Activated CD8-positive, alpha-beta memory T cell treated with anti-CD3 and anti-CD28 coated beads for 1 hour (primary cell): ENCODE data around the gene PTCHD1.

Source experiments
- DNase-seq, 2 donors: peaks; one replicate each; pipeline ENCODE4 v3.0.0-alpha.2; 2020; ENCODE audit warnings: low read depth in 1 of 2; ENCODE audit errors: extremely low read depth in 1 of 2

PTCHD1 gene

DNA sequence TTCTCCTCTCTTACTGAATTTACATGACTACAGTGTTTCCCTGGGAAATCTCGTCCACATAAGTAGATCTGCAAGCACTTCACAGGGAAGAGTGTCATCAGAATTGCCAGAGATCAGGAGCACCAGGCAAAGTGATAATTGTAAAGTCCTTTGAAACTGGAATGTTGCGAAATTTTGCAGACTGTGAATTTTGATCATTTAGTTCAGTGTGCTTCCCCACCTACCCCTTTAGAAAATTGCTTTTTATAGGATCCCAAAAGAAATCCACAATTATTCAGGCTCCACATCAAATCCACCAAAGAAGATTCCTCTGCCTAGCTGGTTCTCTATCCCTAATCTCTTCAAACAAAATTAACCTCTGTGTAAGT lies 10.2 kb downstream of the PTCHD1 start:
- no peak for DNase-seq

DNA sequence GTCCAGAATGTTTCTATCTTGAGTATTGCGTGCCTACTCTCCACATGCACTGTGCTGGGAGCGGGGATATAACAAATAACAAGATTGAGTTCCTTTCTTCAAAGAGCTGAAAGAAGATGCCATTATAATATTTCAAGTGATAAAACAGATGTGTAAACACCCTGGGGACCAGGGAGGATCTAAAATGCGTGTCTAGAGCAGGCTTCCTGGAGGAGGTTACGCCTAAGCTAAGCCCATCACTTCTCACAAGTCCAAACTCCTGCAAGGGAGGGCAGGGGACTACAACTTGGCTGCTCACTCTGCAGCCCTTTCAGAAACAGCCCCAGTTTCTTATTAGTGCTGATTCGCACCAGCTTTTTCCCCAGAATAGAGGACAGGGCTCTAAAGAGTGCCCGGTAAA lies 21.5 kb downstream of the PTCHD1 start:
- no peak for DNase-seq

- no peak for DNase-seq
Observed at GRCh38 chrX:23364416-23364815, 29.8 kb downstream of the PTCHD1 start.

DNA sequence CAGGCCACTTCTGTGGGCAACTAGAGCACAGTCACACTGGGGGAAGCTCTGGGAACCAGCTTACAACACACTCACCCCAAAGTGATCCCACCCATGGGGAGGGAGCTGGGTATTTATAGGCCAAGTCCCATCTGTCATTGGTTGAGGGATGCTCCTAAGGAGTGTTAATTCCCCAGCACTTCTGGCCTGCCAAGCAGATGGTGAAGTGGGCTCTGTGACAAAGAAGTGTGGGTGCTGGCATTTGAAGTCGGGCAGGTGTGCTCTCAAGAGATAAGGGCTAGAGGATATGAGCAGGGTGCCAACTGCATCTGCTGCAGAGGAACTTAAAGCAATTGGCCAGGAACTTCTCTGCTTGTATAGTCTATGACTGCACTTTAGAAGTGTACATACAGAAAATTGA lies 30.9 kb downstream of the PTCHD1 start:
- DNase-seq = no peak

- DNase-seq = no peak
Observed at GRCh38 chrX:23366914-23367313, 32.3 kb downstream of the PTCHD1 start.

- no peak for DNase-seq
Observed at GRCh38 chrX:23369027-23369426, 34.4 kb downstream of the PTCHD1 start.

- DNase-seq = no peak
Observed at GRCh38 chrX:23372220-23372902, 37.7 kb downstream of the PTCHD1 start.

- no peak for DNase-seq
Observed at GRCh38 chrX:23373129-23373804, 38.6 kb downstream of the PTCHD1 start.

GRCh38 chrX:23374291-23374690 lies 39.6 kb downstream of the PTCHD1 start:
- no peak for DNase-seq

- DNase-seq = no peak
Observed at GRCh38 chrX:23376581-23376980, 41.9 kb downstream of the PTCHD1 start.

DNA sequence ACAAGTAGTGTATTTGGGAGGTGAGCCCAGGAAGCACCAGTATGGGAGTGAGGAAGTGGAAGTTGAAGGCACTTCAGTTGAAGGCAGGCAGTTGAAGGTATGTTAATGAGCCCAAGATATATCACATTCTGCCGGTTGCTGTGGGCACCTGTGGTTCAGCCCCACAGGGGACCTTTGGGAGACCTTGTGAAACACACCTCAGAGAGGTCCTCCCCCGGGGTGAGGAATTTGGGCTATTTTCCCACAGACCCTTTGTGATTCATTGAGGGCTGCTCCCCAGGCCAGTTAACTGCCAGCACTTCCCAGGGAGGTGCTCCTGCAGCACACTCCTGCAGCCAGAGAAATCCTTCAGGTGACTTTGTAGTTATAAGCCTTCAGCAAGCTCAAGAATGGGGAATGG lies 45.9 kb downstream of the PTCHD1 start:
- no peak for DNase-seq

GRCh38 chrX:23381099-23382087 lies 46.7 kb downstream of the PTCHD1 start:
- no peak for DNase-seq

DNA sequence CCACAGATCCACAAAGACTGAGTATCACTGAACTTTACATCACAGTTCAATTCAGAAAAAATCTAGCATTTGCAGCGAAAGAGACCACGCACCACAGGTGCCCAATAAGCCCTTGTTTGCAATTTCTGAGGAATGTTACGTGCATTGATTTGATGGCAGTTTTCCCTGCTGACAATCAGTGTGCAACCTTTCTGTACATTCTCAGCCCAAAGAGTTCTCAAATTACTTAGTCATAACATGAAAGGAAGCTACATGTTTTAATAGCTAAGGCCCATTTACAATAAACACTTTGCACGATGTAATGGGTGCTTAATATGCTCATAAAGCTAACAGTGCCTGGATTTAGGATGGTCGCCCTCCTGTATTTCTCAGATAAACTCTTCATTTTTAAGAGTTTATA lies 47.9 kb downstream of the PTCHD1 start:
- DNase-seq = no peak

DNA sequence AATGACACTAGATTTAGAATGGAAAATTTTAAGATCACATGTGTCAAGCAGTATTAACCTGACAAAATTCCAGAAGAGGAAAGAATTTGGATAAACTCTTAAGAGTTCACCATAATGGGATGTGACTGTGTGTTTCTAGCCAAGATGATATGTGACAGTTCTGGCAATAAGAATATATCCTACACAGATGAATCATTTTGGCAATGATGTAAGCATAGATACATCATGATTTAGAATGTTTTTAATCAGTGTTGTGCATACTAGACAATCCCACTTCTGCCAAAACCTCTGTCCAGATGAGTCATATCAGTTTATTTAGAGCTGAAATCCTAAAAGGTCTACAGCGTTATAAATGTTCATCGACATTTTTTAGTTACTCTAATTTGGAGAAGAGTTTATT lies 48.8 kb downstream of the PTCHD1 start:
- no peak for DNase-seq

DNA sequence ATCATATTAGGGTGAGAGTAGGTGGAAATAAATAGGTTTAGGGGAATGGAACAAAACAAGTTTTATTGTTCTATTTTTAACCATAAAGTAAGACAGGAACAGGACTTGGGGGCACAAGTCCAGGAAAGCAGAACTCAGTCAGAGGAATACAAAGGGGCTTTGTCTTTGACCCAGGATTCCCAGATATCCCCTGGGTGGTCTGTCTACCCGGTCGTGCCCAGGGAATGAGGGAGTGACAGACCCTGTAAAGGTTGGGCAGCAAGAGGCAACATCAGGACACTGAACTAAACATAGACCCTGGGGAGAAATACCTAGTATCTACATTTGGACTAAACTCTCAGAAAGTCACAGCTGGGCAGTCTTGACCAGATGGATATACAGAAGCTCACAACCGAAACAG lies 50.6 kb downstream of the PTCHD1 start:
- no peak for DNase-seq

GRCh38 chrX:23386260-23386659 lies 51.6 kb downstream of the PTCHD1 start:
- DNase-seq = no peak

DNA sequence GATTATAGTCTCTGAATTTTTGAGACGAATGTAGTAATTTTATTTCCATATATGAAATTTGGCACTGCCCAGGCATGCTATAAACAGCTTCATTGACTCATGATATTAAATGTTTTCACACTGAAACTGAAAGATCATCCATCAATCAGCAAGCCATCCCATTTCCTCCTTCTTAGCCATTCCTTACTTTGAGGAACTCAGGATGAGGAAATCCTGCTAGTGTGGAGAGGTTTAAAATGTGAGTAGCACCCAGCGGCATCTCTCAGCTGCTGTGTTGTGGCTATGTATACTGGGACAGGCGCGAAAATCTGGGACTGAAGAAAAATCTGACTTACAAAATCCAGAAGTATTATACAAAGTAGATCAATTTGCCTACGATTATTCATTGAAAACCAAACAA lies 52.1 kb downstream of the PTCHD1 start:
- no peak for DNase-seq

- no peak for DNase-seq
Observed at GRCh38 chrX:23387550-23388184, 53.0 kb downstream of the PTCHD1 start.

GRCh38 chrX:23389196-23389792 lies 54.6 kb downstream of the PTCHD1 start:
- no peak for DNase-seq

DNA sequence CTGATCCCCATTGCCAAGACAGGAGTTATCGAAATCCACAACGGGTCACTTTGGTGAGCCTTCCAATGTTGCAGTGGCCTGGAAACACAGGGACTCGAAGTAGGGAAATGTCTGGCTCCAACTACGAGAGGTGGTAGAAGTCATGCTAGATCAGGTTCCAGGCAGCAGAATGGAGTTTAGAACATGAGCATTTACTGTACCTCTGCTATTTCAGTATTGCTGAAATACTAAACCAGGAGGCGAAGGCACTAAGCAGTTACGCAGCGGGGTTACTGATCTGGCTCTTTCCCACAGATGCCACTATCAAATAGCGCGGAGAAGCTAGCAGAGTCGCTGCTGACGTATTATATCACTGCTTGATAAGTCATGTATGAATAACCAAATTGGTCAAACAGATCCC lies 56.3 kb downstream of the PTCHD1 start:
- no peak for DNase-seq

- no peak for DNase-seq
Observed at GRCh38 chrX:23392195-23392594, 57.5 kb downstream of the PTCHD1 start.
